HepG2 (cell line): Measurements from ENCODE around the gene IDS. TPM values are rescaled to one million over a fixed set of nuclear protein-coding genes. Genes with fewer than 3 reads are reported as not detected.

Experiments
- ATAC-seq: fragments of 200-7000 bp; cut with Tn5 transposase; 3 replicates; pipeline ENCODE4 v1.9.1; 2020; ENCODE audit warnings: mild to moderate bottlenecking, moderate library complexity
- BruUV-seq: library from RNA; stranded (reverse); fragments of 400-500 nt; replicated peaks from 2 replicates; lab custom pipeline; 2021; lab: Mats Ljungman, UMichigan
- CTCF ChIA-PET: fragments of 300-600 bp; formaldehyde crosslinking; extraction: SDS; loops from one replicate; lab custom pipeline; 2021; ENCODE audit warnings: low total read pairs, inconsistent platforms, low intra/inter-chr PET ratio; lab: Yijun Ruan, JAX
- POLR2A ChIA-PET: fragments of 350-600 bp; sonication (Branson Sonifier 250); formaldehyde crosslinking; loops from one replicate; lab custom pipeline; 2020; ENCODE audit warnings: antibody characterized with exemption, inconsistent platforms; lab: Yijun Ruan, JAX
- DNase-seq: peaks from one replicate; pipeline ENCODE4 v3.0.0-alpha.2; 2015; ENCODE audit warnings: low spot score
- FAIRE-seq: peaks from 3 replicates; lab custom pipeline; 2011; peaks lifted over from hg19 to GRCh38; lab: Jason Lieb, UNC
- H2AFZ ChIP-seq: one replicate; pipeline ENCODE4 v1.6.1; 2011; ENCODE audit warnings: low read length, inconsistent platforms
- H3K27ac ChIP-seq: fragments of 300-600 bp; 3 replicates; pipeline ENCODE4 v1.8.0; 2011; ENCODE audit warnings: mixed run types, mild to moderate bottlenecking, mixed read lengths, low read length, inconsistent platforms; ENCODE audit not compliant: insufficient read depth; ENCODE audit errors: extremely low read length
- H3K27me3 ChIP-seq, 2 experiments: fragments of 200-600 bp in 1 of 2; 2 replicates in 1 of 2; 3 replicates in 1 of 2; pipeline versions ENCODE4 v1.6.0 to v1.8.0; 2011; ENCODE audit warnings: low read length in 2 of 2, mild to moderate bottlenecking in 2 of 2, moderate library complexity in 2 of 2, inconsistent platforms in 1 of 2; ENCODE audit not compliant: insufficient read depth in 2 of 2, control insufficient read depth in 1 of 2
- H3K36me3 ChIP-seq, 2 experiments: fragments of 200-600 bp in 1 of 2; replicated peaks in 1 of 2; 2 replicates in 1 of 2; 3 replicates in 1 of 2; pipeline versions ENCODE4 v1.5.1 to v1.8.0; 2011; ENCODE audit warnings: low read length in 2 of 2, inconsistent platforms in 1 of 2; ENCODE audit not compliant: insufficient read depth in 2 of 2, control insufficient read depth in 1 of 2
- H3K4me1 ChIP-seq: 2 replicates; pipeline ENCODE4 v1.5.1; 2012; ENCODE audit warnings: low read length, inconsistent platforms; ENCODE audit not compliant: insufficient read depth
- H3K4me2 ChIP-seq: 2 replicates; pipeline ENCODE4 v1.6.0; 2011; ENCODE audit warnings: low read depth, low read length, inconsistent platforms
- H3K4me3 ChIP-seq, 3 experiments: fragments of 200-600 bp in 1 of 3; sonication (generic), shearing (Covaris generic) in 1 of 3; replicated peaks in 1 of 3; 2 replicates each; pipeline ENCODE4 v1.5.1; 2011 to 2016; ENCODE audit warnings: low read length in 3 of 3, inconsistent platforms in 2 of 3, low read depth in 2 of 3, mild to moderate bottlenecking in 2 of 3, control low read depth in 1 of 3, mixed read lengths in 1 of 3; ENCODE audit not compliant: insufficient read depth in 1 of 3
- H3K79me2 ChIP-seq: one replicate; pipeline ENCODE4 v1.6.1; 2011; ENCODE audit warnings: low read length, inconsistent platforms; ENCODE audit not compliant: insufficient read depth
- H3K9ac ChIP-seq: 2 replicates; pipeline ENCODE4 v1.6.0; 2011; ENCODE audit warnings: mild to moderate bottlenecking, low read depth, low read length, inconsistent platforms; ENCODE audit not compliant: insufficient read depth
- H3K9me3 ChIP-seq: 2 replicates; pipeline ENCODE4 v1.5.1; 2012; ENCODE audit warnings: mild to moderate bottlenecking, low read length
- H4K20me1 ChIP-seq: 2 replicates; pipeline ENCODE4 v1.6.0; 2011; ENCODE audit warnings: inconsistent platforms, mild to moderate bottlenecking, low read length, moderate library complexity; ENCODE audit not compliant: insufficient read depth
- BRCA1 ChIP-seq: sonication (generic); formaldehyde crosslinking; IDR thresholded peaks from 2 replicates; pipeline ENCODE4 v1.4.0; 2020; ENCODE audit warnings: missing genetic modification reagents
- CEBPZ ChIP-seq: IDR thresholded peaks from 2 replicates; pipeline ENCODE4 v1.6.1; 2012; ENCODE audit warnings: low read length, improper control_type of control experiment
- CHD2 ChIP-seq: IDR thresholded peaks from 2 replicates; pipeline ENCODE4 v1.6.1; 2011; ENCODE audit warnings: low read depth, low read length, improper control_type of control experiment
- FOXA3 ChIP-seq: IDR thresholded peaks from 2 replicates; pipeline ENCODE4 v1.6.1; 2016; ENCODE audit warnings: missing genetic modification reagents, missing compliant biosample characterization
- HOXA3 ChIP-seq: sonication (generic); formaldehyde crosslinking; IDR thresholded peaks from 2 replicates; pipeline ENCODE4 v1.5.0; 2020; ENCODE audit warnings: missing genetic modification reagents
- JUNB ChIP-seq: sonication (generic); formaldehyde crosslinking; IDR thresholded peaks from 2 replicates; pipeline ENCODE4 v1.8.0; 2022; ENCODE audit warnings: missing genetic modification reagents, mild to moderate bottlenecking, borderline replicate concordance
- PRDM15 ChIP-seq: sonication (generic); formaldehyde crosslinking; IDR thresholded peaks from 2 replicates; pipeline ENCODE4 v1.4.0; 2020; ENCODE audit warnings: missing genetic modification reagents
- SIN3B ChIP-seq: fragments of 150-350 bp; IDR thresholded peaks from 2 replicates; pipeline ENCODE4 v1.6.1; 2014; ENCODE audit warnings: low read length
- SRSF9 ChIP-seq: fragments of 200-400 bp; formaldehyde crosslinking; IDR thresholded peaks from 2 replicates; pipeline ENCODE4 v1.6.1; 2018; ENCODE audit warnings: borderline replicate concordance, mild to moderate bottlenecking, low read depth, low read length; ENCODE audit not compliant: insufficient read depth, poor library complexity, severe bottlenecking
- ZNF225 ChIP-seq: sonication (generic); formaldehyde crosslinking; IDR thresholded peaks from 2 replicates; pipeline ENCODE4 v1.4.0; 2020; ENCODE audit warnings: mild to moderate bottlenecking, missing genetic modification reagents
- ZNF513 ChIP-seq: sonication (generic); formaldehyde crosslinking; conservative IDR thresholded peaks from 2 replicates; pipeline ENCODE4 v1.5.0; 2020; ENCODE audit warnings: missing genetic modification reagents
- ZNF639 ChIP-seq: conservative IDR thresholded peaks from 2 replicates; pipeline ENCODE4 v1.6.1; 2018; ENCODE audit warnings: missing genetic modification reagents
- WGBS: methylation state at CpG from one replicate; pipeline ENCODE4 v1.1.6; 2017; ENCODE audit warnings: low lambda C conversion rate; 5-methylcytosine and 5-hydroxymethylcytosine counted together
- in situ Hi-C: cut with HindIII; loops from 2 replicates; pipeline ENCODE4 v1.10.0; 2017; ENCODE audit warnings: low pct_unique_long_range_greater_than_20kb; ENCODE audit not compliant: extremely low pct_ligation_motif_present
- intact Hi-C: fragments of 100-400 bp; cut with micrococcal nuclease; formaldehyde crosslinking; loops from one replicate; pipeline ENCODE4 v1.10.0; 2022; ENCODE audit not compliant: unreplicated experiment
- polyA plus RNA-seq, 8 experiments: library from polyadenylated mRNA; depleted of rRNA in 3 of 8; stranded (reverse) in 7 of 8; unstranded in 1 of 8; fragments of >200 nt; fragmentation: Illumina TruSeq in 4 of 8; extraction: Trizol in 4 of 8; gene quantifications; 2 replicates each; pipeline versions ENCODE4 v1.2.1 to v1.2.3, GENCODE V29; 2011 to 2016; ENCODE audit warnings: low read depth in 4 of 8, missing spikeins in 1 of 8, mixed read lengths in 1 of 8; ENCODE audit not compliant: insufficient read depth in 1 of 8
- total RNA-seq, 5 experiments: library from RNA; depleted of rRNA; stranded (reverse); fragments of >200 nt; fragmentation: Illumina TruSeq; extraction: Trizol; gene quantifications; 2 replicates each; pipeline ENCODE4 v1.2.3, GENCODE V29; 2016; ENCODE audit warnings: low read depth in 1 of 5

The IDS gene
- total and polyA plus RNA-seq, 2 of the 13 experiments (the other 11 are each of a cell fraction or from before 2014, with no cell fraction given), result 2.2 to 11.9 TPM

- peaks cover 26% of the 10 kb centered on the region for H3K4me1 ChIP-seq
- CTCF ChIA-PET, result no interaction called here
- TF ChIP-seq ZNF639 (CRISPR knock-in tag), result no peak
- no peak for TF ChIP-seq HOXA3 (CRISPR knock-in tag)
- no peak for TF ChIP-seq FOXA3 (CRISPR knock-in tag)
- no peak for TF ChIP-seq CHD2
- TF ChIP-seq PRDM15 (CRISPR knock-in tag), result no peak
- no peak for TF ChIP-seq JUNB (CRISPR knock-in tag)
- TF ChIP-seq CEBPZ, result no peak
- TF ChIP-seq BRCA1 (CRISPR knock-in tag), result no peak
- no peak for TF ChIP-seq SRSF9
- no peak for TF ChIP-seq ZNF513
- TF ChIP-seq ZNF225 (CRISPR knock-in tag), result no peak
- no peak for TF ChIP-seq SIN3B
These were observed 3.4 kb upstream of the IDS start for GRCh38 chrX:149508467-149508866.

More at GRCh38 chrX:149508467-149508866, 3.4 kb upstream of the IDS start:
- 7% methylated on average over 1 of the region's 1 CpG for WGBS
- in situ Hi-C loops, result no loop called here
- no peak overlapping the region for H3K4me2 ChIP-seq
- ATAC-seq (no peak), FAIRE-seq (no peak), DNase-seq (no peak)
- no peak overlapping the region for H3K9ac ChIP-seq
- intact Hi-C loops, result no loop called here
- no peak overlapping the region for H3K4me3 ChIP-seq
- no peaks in the 10 kb centered on the region for H3K79me2 ChIP-seq
- POLR2A ChIA-PET, result no interaction called here
- no peak overlapping the region for H2AFZ ChIP-seq
- H3K27ac ChIP-seq, result no peak overlapping the region
- no TSS peak for BruUV-seq
- no peaks in the 10 kb centered on the region for H3K9me3 ChIP-seq
- no peaks in the 10 kb centered on the region for H4K20me1 ChIP-seq
- no peaks in the 10 kb centered on the region for H3K36me3 ChIP-seq
- H3K27me3 ChIP-seq, result no peaks in the 10 kb centered on the region
